ENCODE data around the gene FOXP2.

FOXP2 gene

GRCh38 chr7:114656466-114656865 is 241.9 kb downstream of the FOXP2 start:
- no peak for DNase-seq (ENCODE audit: low read depth)

GRCh38 chr7:114657279-114657678 is 242.7 kb downstream of the FOXP2 start:
- DNase-seq (ENCODE audit: low read depth) = no peak

GRCh38 chr7:114658216-114658615 is 243.6 kb downstream of the FOXP2 start:
- no peak for DNase-seq (ENCODE audit: low read depth)

- DNase-seq (ENCODE audit: low read depth) = no peak
Measured at GRCh38 chr7:114659409-114660125, 245.0 kb downstream of the FOXP2 start.

- DNase-seq (ENCODE audit: low read depth) = no peak
Measured at GRCh38 chr7:114660126-114660486, 245.5 kb downstream of the FOXP2 start.

GRCh38 chr7:114660753-114661152 is 246.1 kb downstream of the FOXP2 start:
- DNase-seq (ENCODE audit: low read depth) = no peak

- DNase-seq (ENCODE audit: low read depth) = no peak
Measured at GRCh38 chr7:114662002-114662677, 247.5 kb downstream of the FOXP2 start.

- peak; percentile 8 for DNase-seq (ENCODE audit: low read depth)
Measured at GRCh38 chr7:114663502-114663901, 248.9 kb downstream of the FOXP2 start.

GRCh38 chr7:114670676-114671075 is 256.1 kb downstream of the FOXP2 start:
- no peak for DNase-seq (ENCODE audit: low read depth)

GRCh38 chr7:114671563-114672123 is 257.0 kb downstream of the FOXP2 start:
- no peak for DNase-seq (ENCODE audit: low read depth)

- no peak for DNase-seq (ENCODE audit: low read depth)
Measured at GRCh38 chr7:114678116-114678515, 263.5 kb downstream of the FOXP2 start.

GRCh38 chr7:114687238-114687637 is 272.6 kb downstream of the FOXP2 start:
- no peak for DNase-seq (ENCODE audit: low read depth)

- no peak for DNase-seq (ENCODE audit: low read depth)
Measured at GRCh38 chr7:114688443-114689055, 273.9 kb downstream of the FOXP2 start.

- no peak for DNase-seq (ENCODE audit: low read depth)
Measured at GRCh38 chr7:114689406-114689805, 274.8 kb downstream of the FOXP2 start.

GRCh38 chr7:114691605-114692004 is 277.0 kb downstream of the FOXP2 start:
- DNase-seq (ENCODE audit: low read depth) = no peak

GRCh38 chr7:114695182-114695581 is 280.6 kb downstream of the FOXP2 start:
- DNase-seq (ENCODE audit: low read depth) = no peak

GRCh38 chr7:114700247-114700928 is 285.8 kb downstream of the FOXP2 start:
- DNase-seq (ENCODE audit: low read depth) = no peak

- DNase-seq (ENCODE audit: low read depth) = no peak
Measured at GRCh38 chr7:114703677-114704076, 289.1 kb downstream of the FOXP2 start.

GRCh38 chr7:114708646-114709045 is 294.0 kb downstream of the FOXP2 start:
- no peak for DNase-seq (ENCODE audit: low read depth)

GRCh38 chr7:114710499-114710898 is 295.9 kb downstream of the FOXP2 start:
- no peak for DNase-seq (ENCODE audit: low read depth)

- no peak for DNase-seq (ENCODE audit: low read depth)
Measured at GRCh38 chr7:114711241-114711640, 296.6 kb downstream of the FOXP2 start.

- no peak for DNase-seq (ENCODE audit: low read depth)
Measured at GRCh38 chr7:114715907-114716306, 301.3 kb downstream of the FOXP2 start.

Data from stromal cell of bone marrow (primary cell).